Loucy (cell line): ENCODE data around the gene TMEM89.

Experiments
- CTCF ChIP-seq: fragments of 200-600 bp; sonication (generic); conservative IDR thresholded peaks from 2 replicates; pipeline ENCODE4 v1.5.1; 2014; ENCODE audit warnings: mild to moderate bottlenecking, antibody characterized with exemption, low read length
- EZH2phosphoT487 ChIP-seq: fragments of 200-600 bp; IDR thresholded peaks from 2 replicates; pipeline ENCODE4 v1.6.1; 2018; ENCODE audit warnings: antibody characterized with exemption, mild to moderate bottlenecking, moderate library complexity, borderline replicate concordance

- TF ChIP-seq CTCF (peak; percentile 87), EZH2phosphoT487 (no peak)
Observed at GRCh38 chr3:48635222-48636021, 13.9 kb upstream of the TMEM89 start, which contains the start of gene SLC26A6.
